ENCODE data around the gene GALNT10. TPM values are rescaled to one million over a fixed set of nuclear protein-coding genes. Genes with fewer than 3 reads are reported as not detected.

The GALNT10 gene
- total RNA-seq, 1 donor from 2014 or later = 11.5 TPM

GRCh38 chr5:154459015-154459414, 268.5 kb downstream of the GALNT10 start:
- Histone ChIP-seq H3K27ac (replicated peaks) (no peak overlapping the region), H3K4me1 (peaks cover 20% of the 10 kb centered on the region), H3K4me3 (no peak overlapping the region), H3K27me3 (ENCODE audit: low read depth) (no peaks in the 10 kb centered on the region), H3K9me3 (replicated peaks) (no peaks in the 10 kb centered on the region), H3K36me3 (peaks cover 43% of the 10 kb centered on the region)
- DNase-seq = no peak
- intact Hi-C loops (cut with micrococcal nuclease) = no loop called here
- TF ChIP-seq, protein P1, sequence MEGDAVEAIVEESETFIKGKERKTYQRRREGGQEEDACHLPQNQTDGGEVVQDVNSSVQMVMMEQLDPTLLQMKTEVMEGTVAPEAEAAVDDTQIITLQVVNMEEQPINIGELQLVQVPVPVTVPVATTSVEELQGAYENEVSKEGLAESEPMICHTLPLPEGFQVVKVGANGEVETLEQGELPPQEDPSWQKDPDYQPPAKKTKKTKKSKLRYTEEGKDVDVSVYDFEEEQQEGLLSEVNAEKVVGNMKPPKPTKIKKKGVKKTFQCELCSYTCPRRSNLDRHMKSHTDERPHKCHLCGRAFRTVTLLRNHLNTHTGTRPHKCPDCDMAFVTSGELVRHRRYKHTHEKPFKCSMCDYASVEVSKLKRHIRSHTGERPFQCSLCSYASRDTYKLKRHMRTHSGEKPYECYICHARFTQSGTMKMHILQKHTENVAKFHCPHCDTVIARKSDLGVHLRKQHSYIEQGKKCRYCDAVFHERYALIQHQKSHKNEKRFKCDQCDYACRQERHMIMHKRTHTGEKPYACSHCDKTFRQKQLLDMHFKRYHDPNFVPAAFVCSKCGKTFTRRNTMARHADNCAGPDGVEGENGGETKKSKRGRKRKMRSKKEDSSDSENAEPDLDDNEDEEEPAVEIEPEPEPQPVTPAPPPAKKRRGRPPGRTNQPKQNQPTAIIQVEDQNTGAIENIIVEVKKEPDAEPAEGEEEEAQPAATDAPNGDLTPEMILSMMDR (IDR thresholded peaks at IDR 0.05; ENCODE audit: borderline replicate concordance) = no peak

DNA sequence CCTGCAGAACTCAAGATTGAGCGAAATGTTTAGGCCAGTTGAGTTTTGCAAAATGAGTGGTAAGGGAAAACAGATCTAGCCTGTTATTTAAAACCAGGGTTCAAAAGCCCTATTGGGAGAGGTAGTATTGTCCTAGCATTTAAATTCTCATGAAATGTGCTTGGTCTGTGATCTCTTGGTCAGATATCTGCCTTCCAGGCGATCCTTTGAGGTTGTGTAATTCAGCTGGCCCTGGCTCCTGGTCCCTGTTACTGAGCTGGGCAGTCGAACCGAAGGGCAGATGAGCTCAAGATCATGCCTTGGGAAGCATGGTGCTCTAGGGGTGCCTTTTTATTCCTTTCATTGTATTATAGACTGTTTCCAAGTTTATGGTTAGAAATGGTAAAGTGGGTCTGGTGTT, 269.6 kb downstream of the GALNT10 start:
- intact Hi-C loops (cut with micrococcal nuclease) = no loop called here

DNA sequence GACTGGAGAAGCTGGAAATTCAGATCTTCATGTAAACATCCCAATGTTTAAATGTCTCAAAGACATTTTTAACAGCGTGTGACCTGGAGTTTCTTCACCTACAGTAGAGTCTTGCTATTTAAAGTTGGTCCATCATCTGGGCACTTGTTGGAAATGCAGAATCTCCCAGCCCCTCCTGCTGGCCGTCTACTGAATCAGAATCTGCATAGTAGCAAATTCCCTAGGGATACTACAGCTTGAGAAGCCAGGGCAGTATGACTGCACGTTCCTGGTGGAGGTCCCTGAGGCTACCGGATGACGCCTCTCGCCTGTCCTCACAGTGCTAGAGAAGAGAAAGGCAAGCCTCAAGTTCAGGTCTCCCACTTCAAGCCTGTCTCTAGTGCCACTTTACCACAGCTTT, 271.0 kb downstream of the GALNT10 start:
- Histone ChIP-seq H3K4me1 (peaks cover 20% of the 10 kb centered on the region), H3K27me3 (ENCODE audit: low read depth) (peaks cover under 1% of the 10 kb centered on the region), H3K36me3 (peaks cover 18% of the 10 kb centered on the region), H3K4me3 (no peak overlapping the region), H3K9me3 (replicated peaks) (no peaks in the 10 kb centered on the region), H3K27ac (replicated peaks) (no peak overlapping the region)
- TF ChIP-seq, protein P1 (IDR thresholded peaks at IDR 0.05; ENCODE audit: borderline replicate concordance) = peak; percentile 30
- DNase-seq = no peak
- intact Hi-C loops (cut with micrococcal nuclease) = no loop called here

More for the DNA sequence above, 269.6 kb downstream of the GALNT10 start:
- Histone ChIP-seq H3K4me3 (no peak overlapping the region), H3K27me3 (ENCODE audit: low read depth) (no peaks in the 10 kb centered on the region), H3K4me1 (peaks cover 20% of the 10 kb centered on the region), H3K27ac (replicated peaks) (no peak overlapping the region), H3K9me3 (replicated peaks) (no peaks in the 10 kb centered on the region), H3K36me3 (peaks cover 31% of the 10 kb centered on the region)
- DNase-seq = no peak
- TF ChIP-seq, protein P1 (IDR thresholded peaks at IDR 0.05; ENCODE audit: borderline replicate concordance) = no peak

DNA sequence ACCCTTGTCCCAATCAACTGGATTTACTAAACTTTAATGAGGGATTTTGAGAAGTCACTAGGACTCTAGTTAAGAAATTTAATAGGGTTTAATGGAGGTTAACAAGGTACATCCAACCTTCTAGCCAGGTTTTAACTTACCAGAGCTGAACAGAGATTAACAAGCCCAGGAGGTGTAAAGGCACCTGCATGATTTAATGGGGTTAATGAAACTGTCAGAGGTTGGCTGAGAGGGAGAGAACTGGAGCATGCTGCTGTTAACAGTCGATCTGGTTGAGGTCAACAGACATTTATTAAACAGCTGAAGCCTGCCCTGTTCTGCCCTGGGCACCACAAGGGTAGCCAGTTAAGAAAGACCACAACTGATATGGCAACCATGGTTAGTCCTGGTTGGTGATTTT, 273.9 kb downstream of the GALNT10 start:
- no peak for DNase-seq
- H3K27me3 ChIP-seq (ENCODE audit: low read depth) = peaks cover 20% of the 10 kb centered on the region
- intact Hi-C loops (cut with micrococcal nuclease) = no loop called here
- TF ChIP-seq, protein P1 (IDR thresholded peaks at IDR 0.05; ENCODE audit: borderline replicate concordance) = no peak
- H3K4me3 ChIP-seq = no peak overlapping the region
- no peak overlapping the region for H3K27ac ChIP-seq (replicated peaks)
- H3K9me3 ChIP-seq (replicated peaks) = no peaks in the 10 kb centered on the region
- no peaks in the 10 kb centered on the region for H3K36me3 ChIP-seq
- H3K4me1 ChIP-seq = peaks cover 8% of the 10 kb centered on the region

- Histone ChIP-seq H3K9me3 (replicated peaks) (no peaks in the 10 kb centered on the region), H3K4me3 (no peak overlapping the region), H3K36me3 (no peaks in the 10 kb centered on the region), H3K27me3 (ENCODE audit: low read depth) (peaks cover 27% of the 10 kb centered on the region), H3K4me1 (peaks cover under 1% of the 10 kb centered on the region), H3K27ac (replicated peaks) (no peak overlapping the region)
- intact Hi-C loops (cut with micrococcal nuclease) = loop anchor here (5.0 kb wide), 1 partner anchor 142 kb away; no protein-coding TSS in a partner anchor
- no peak for DNase-seq
- TF ChIP-seq, protein P1 (IDR thresholded peaks at IDR 0.05; ENCODE audit: borderline replicate concordance) = no peak
Observed at GRCh38 chr5:154465169-154465568, 274.6 kb downstream of the GALNT10 start.

Data from left ventricle myocardium inferior (tissue), 1 donor.